Liver (tissue), 3 donors: ENCODE data around the gene DIABLO.

ENCODE experiments used
- CTCF ChIP-seq: fragments of 150-350 bp; IDR thresholded peaks from 2 replicates; pipeline ENCODE4 v1.5.1; 2017; ENCODE audit warnings: improper control_type of control experiment, low read depth, low read length; ENCODE audit not compliant: missing input control
- SP1 ChIP-seq: IDR thresholded peaks from 2 replicates; pipeline ENCODE4 v1.6.1; 2018; ENCODE audit warnings: antibody characterized with exemption, mild to moderate bottlenecking
- ZBTB33 ChIP-seq: IDR thresholded peaks from 2 replicates; pipeline ENCODE4 v1.6.1; 2016; ENCODE audit warnings: antibody characterized with exemption
- donor health status: healthy.
- donor health status: healthy.

GRCh38 chr12:122206111-122206881 lies 19.6 kb downstream of the DIABLO start:
- TF ChIP-seq CTCF (no peak), SP1 (no peak), ZBTB33 (no peak)
